Mesenteric fat pad (tissue), 1 donor: ENCODE measurements around the gene TM9SF4. TPM values are rescaled to one million over a fixed set of nuclear protein-coding genes. Genes with fewer than 3 reads are reported as not detected.

Source experiments
- DNase-seq: peaks from one replicate; pipeline ENCODE4 v3.0.0-alpha.2; 2020; ENCODE audit warnings: low spot score
- total RNA-seq: library from RNA; stranded (reverse); fragmentation: NEBNext Ultra II Directional; extraction: Animal tissue kit (Norgen Biotek cat#: 25700); gene quantifications from one replicate; pipeline ENCODE4 v1.2.1, GENCODE V29; 2021
- donor health status: DM: yes; HTN: yes; CAD: no.

TM9SF4 gene
- total RNA-seq, 1 donor from 2014 or later, result 40.6 TPM

GRCh38 chr20:32205843-32206759 is 96.6 kb downstream of the TM9SF4 start:
- DNase-seq, result no peak

- DNase-seq, result no peak
Measured at GRCh38 chr20:32206760-32207625, 97.5 kb downstream of the TM9SF4 start.

GRCh38 chr20:32207626-32208498 is 98.3 kb downstream of the TM9SF4 start, which contains the start of the genes PLAGL2 and POFUT1:
TSS of gene PLAGL2 (minus strand) at chr20:32207743. CDS start at chr20:32202178, 5,565 bp downstream.
TSS of gene POFUT1 (plus strand) at chr20:32207880. CDS start at chr20:32207942, 62 bp downstream.
- peak; percentile 97 for DNase-seq

GRCh38 chr20:32208499-32209154 is 99.1 kb downstream of the TM9SF4 start:
- DNase-seq, result no peak

- no peak for DNase-seq
Measured at GRCh38 chr20:32209850-32210605, 100.5 kb downstream of the TM9SF4 start.

GRCh38 chr20:32213870-32214269 is 104.4 kb downstream of the TM9SF4 start:
- no peak for DNase-seq

GRCh38 chr20:32215147-32215546 is 105.6 kb downstream of the TM9SF4 start:
- DNase-seq, result no peak

- DNase-seq, result no peak
Measured at GRCh38 chr20:32215729-32216128, 106.2 kb downstream of the TM9SF4 start.

GRCh38 chr20:32216179-32217142 is 106.9 kb downstream of the TM9SF4 start:
- no peak for DNase-seq

Other genes starting within 250 kb of the TM9SF4 start
- gene DUSP15, start 239.2 kb upstream of the TM9SF4 start, total RNA-seq, result 0.77 TPM
- gene TTLL9, start 239.1 kb upstream of the TM9SF4 start, total RNA-seq, result 0.13 TPM
- gene PDRG1, start 157.7 kb upstream of the TM9SF4 start, total RNA-seq, result 5.9 TPM
- not detected for gene XKR7, start 141.6 kb upstream of the TM9SF4 start, total RNA-seq
- gene CCM2L, start 99.3 kb upstream of the TM9SF4 start, total RNA-seq, result 10.4 TPM
- 35.1 TPM for gene HCK, start 57.5 kb upstream of the TM9SF4 start, total RNA-seq
- gene PLAGL2, start 98.0 kb downstream of the TM9SF4 start, total RNA-seq, result 8.3 TPM
- gene POFUT1, start 98.2 kb downstream of the TM9SF4 start, total RNA-seq, result 40.9 TPM
- gene KIF3B, start 167.9 kb downstream of the TM9SF4 start, total RNA-seq, result 28.1 TPM
- gene ASXL1, start 248.6 kb downstream of the TM9SF4 start, total RNA-seq, result 75.3 TPM